ENCODE measurements around the gene RAB9A. TPM values are rescaled to one million over a fixed set of nuclear protein-coding genes. Genes with fewer than 3 reads are reported as not detected.
"Not testable (repeated sequence)": the region's sequence is repeated elsewhere in the genome, so short reads cannot be mapped to it uniquely, and the experiment has no call there.

The RAB9A gene
- total RNA-seq, 1 experiment from 2014 or later, result 35.5 TPM

DNA sequence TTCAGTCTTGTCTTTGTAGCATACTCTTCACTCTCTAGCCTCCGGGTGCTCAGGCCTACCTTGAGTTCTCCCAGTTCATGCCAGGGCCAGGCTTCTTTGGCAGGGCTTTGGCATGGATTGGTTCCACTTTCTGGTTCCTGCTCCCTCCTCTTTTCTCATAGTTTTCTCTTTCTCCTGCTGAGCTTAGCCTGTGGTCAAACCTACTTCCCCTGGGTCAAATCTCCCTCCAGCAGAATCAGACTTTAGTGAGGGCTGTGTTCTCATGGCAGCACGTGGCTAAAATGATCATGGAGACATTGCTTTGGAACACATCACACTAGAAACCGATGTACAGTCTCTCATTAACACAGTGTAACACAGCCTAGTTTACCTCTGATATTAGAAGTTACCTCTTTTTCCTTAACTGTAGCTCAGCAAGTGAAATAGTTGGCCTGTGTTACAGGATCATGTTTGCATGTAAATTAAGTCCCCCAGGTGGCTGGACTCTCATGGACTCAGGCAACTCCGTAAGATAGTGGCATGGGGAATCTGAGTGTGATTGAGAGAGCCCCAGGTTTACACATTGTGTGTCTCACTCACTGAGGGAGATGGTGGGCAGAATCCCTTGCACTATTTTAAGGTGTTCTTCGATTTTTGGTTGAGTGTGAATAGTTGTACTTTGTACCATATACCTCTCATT is 13.3 kb downstream of the RAB9A start:
- no peak for DNase-seq
- Histone ChIP-seq H3K36me3 (peaks cover 28% of the 10 kb centered on the region), H3K4me1 (no peaks in the 10 kb centered on the region), H3K4me3 (no peak overlapping the region), H3K9me3 (replicated peaks) (no peaks in the 10 kb centered on the region), H3K27me3 (no peaks in the 10 kb centered on the region), H3K27ac (no peak overlapping the region)

DNA sequence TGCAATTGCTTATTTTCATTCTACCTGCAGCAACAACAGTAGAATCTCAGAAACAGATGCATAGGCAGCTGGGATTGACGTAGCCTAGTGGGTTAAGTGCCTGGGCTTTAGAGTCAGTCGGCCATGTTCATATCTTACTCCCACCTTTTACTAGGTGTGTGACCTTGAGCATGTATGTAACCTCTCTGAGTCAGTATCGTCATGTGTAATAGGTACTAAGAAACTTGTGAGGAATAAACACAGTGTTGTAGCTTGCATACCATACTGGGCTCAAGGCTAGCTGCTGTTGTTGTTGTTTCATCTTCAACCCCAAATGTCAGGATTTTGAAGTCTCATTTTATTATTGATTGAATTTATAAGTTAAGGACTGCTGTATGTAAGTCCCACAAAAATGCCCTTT is 14.2 kb downstream of the RAB9A start:
- Histone ChIP-seq H3K27me3 (no peaks in the 10 kb centered on the region), H3K4me3 (no peak overlapping the region), H3K4me1 (no peaks in the 10 kb centered on the region), H3K36me3 (peaks cover 32% of the 10 kb centered on the region), H3K27ac (no peak overlapping the region), H3K9me3 (replicated peaks) (no peaks in the 10 kb centered on the region)
- DNase-seq, result no peak

DNA sequence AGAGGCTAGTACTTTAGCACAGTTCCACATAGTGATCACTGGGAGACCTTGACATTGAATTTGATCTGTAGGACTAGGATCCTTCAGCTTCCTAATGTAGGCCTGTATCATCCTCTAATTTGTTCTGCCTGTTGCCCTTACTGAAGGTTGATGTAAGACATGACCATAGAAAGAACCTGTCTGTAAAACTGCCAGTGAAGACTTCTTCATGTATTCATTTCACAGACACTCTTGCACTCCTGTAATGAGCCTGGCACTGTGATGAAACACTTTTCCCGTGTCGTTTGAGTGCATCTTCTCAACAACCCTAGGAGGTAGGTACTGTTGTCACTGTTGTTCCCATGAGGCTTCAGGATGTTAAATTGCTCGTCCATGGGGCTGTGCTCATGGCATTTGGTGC is 14.7 kb downstream of the RAB9A start:
- Histone ChIP-seq H3K36me3 (peaks cover 30% of the 10 kb centered on the region), H3K4me3 (no peak overlapping the region), H3K27me3 (no peaks in the 10 kb centered on the region), H3K27ac (no peak overlapping the region), H3K4me1 (no peaks in the 10 kb centered on the region), H3K9me3 (replicated peaks) (no peaks in the 10 kb centered on the region)
- DNase-seq, result no peak

DNA sequence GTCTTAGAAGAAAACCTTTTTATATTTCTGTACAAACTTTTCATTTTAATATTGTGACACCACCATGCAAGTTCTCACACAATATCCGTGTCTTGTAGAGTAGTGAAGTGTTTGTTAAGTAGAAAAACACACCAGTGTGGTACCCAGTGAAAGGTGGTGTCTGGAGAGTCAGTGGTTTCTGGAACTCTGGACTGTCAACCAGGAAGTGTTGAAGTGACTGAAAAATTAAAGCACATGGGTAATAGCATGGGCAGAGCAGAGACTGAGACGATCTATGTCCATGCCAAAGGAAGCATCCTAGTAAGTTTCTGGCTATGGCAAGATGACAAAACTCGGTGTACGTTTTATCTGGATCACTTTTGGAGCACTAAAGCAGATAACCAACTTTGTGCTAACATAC is 22.2 kb downstream of the RAB9A start:
- no peak for DNase-seq
- Histone ChIP-seq H3K9me3 (replicated peaks) (no peaks in the 10 kb centered on the region), H3K36me3 (peaks cover 64% of the 10 kb centered on the region), H3K4me1 (no peaks in the 10 kb centered on the region), H3K4me3 (no peak overlapping the region), H3K27me3 (no peaks in the 10 kb centered on the region), H3K27ac (no peak overlapping the region)

DNA sequence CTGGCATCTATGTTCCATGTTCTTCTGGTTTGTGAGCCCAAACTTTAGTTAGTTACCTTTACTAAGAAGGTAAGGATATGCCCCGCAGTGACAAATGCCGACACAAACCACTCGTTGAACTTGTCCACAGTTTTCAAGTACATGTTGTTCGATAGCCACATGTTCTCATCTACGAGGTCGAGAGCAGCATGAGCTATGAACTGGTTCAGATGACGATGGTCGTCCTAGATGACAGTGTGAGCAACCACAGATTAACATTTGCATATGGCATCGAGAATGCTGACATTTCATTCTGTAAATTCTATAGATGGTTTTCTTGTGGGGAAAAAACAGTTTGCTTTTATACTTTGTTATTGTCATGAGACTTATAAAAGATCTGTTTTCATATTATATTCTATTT is 27.5 kb downstream of the RAB9A start:
- Histone ChIP-seq H3K4me1 (peaks cover 18% of the 10 kb centered on the region), H3K27ac (no peak overlapping the region), H3K36me3 (peaks cover 56% of the 10 kb centered on the region), H3K27me3 (no peaks in the 10 kb centered on the region), H3K4me3 (no peak overlapping the region), H3K9me3 (replicated peaks) (no peaks in the 10 kb centered on the region)
- no peak for DNase-seq

DNA sequence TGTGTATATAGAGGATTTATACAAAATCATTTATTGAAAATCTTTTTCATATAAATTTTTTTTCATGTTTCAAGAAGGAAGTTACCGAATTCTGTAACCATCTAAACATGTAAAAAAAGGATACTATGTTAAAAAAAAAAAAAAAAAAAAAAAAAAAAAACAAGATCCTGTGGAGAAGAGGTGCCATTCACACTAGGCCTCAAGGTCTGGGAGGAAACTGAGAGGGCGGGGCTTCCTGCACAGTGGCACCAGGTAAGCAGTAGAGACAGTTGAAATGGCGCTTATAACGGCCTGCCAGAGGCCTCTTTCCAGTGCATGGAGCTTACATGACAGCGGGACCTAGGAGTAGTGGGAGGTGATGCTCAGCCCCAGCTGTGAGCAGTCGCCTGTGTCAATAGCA is 28.0 kb downstream of the RAB9A start:
- Histone ChIP-seq H3K4me3 (no peak overlapping the region), H3K27ac (no peak overlapping the region), H3K4me1 (peaks cover 22% of the 10 kb centered on the region), H3K36me3 (peaks cover 53% of the 10 kb centered on the region), H3K27me3 (no peaks in the 10 kb centered on the region), H3K9me3 (replicated peaks) (no peaks in the 10 kb centered on the region)
- DNase-seq, result no peak

DNA sequence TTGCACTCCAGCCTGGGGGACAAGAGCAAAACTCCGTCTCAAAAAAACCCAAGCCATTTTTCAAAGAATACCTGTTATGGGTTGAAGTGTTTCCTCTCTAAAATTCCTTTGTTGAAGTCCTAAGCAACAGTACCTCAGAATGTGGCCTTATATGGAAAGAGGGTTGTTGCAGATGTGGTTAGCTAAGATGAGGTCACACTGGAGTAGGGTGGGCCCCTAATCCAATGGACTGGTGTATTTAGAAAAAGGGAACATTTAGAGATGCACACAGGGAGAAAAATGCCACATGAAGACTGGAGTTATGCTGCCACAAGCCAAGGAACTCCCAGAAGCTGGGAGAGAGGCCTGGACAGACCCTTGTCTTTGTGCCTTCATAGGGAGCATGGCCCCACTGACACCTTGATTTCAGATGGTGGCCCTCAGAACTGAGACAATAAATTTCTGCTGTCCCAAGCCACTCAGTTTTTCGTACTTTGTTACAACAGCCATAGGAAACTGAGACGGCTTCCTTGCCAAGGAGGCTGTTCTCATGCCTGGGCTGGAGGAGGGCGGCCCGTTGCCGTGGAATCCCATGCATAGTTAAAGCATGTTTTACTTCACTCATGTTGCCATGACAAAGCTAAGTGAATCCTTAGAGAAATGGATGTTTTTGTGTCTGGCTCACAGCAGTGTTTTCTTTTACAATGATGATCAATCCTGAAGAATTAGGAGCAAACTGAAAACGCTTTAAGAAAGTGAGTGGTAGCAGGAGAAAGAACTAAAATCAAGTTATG is 29.0 kb downstream of the RAB9A start:
- Histone ChIP-seq H3K9me3 (replicated peaks) (no peaks in the 10 kb centered on the region), H3K36me3 (peaks cover 50% of the 10 kb centered on the region), H3K27ac (no peak overlapping the region), H3K4me3 (no peak overlapping the region), H3K4me1 (peaks cover 23% of the 10 kb centered on the region), H3K27me3 (no peaks in the 10 kb centered on the region)
- DNase-seq, result no peak

DNA sequence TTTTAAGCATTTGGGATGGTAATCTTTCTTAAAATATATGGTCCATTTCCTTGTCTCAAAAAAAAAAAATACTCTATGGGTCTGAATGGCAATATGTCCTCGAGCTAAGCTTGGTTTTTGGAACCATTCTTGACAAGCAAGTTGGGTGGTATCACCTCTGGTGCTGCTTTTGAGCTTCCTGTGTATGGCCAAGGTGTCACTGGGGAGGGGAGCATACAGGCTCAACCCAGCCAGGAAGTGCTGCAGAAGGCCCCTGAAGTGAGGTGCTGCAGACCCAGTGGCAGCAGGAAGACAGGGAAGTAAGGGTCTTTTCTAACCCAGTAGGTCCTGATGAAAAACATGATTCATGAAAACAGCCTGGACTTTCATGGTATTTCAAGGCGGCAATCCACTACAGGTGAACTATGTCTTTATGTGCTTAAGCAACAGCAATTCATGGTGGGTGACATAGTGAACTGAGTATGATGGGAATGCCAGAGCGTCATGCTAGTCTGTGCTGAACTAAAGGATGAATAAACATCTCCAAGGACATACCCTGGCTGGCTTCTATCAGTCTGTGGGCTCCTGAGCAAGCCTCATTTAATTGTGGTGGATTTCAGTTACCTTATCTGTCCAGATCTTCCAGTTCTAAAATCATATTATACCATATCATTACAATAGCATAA is 30.4 kb downstream of the RAB9A start:
- Histone ChIP-seq H3K27me3 (no peaks in the 10 kb centered on the region), H3K27ac (no peak overlapping the region), H3K4me1 (peaks cover 23% of the 10 kb centered on the region), H3K4me3 (no peak overlapping the region), H3K9me3 (replicated peaks) (no peaks in the 10 kb centered on the region), H3K36me3 (peaks cover 43% of the 10 kb centered on the region)
- DNase-seq, result no peak

DNA sequence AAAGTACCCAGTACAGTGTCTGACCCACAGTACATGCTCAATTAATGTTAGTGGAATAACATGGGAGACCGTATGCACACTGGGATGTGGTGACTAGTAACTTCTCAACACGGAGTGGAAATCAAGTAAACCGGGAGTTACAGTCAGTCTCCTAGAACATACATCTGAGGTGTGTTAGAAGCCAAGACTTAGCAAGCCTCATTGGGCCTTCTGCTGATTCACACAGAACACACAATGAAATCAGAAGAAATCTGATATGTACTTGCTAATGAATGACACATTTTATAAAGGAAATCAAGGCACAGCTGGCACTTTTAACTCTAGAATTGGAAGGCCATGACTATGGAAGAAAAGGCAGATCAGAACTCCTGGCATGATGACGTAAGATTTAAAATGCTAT is 32.4 kb downstream of the RAB9A start:
- Histone ChIP-seq H3K4me3 (peak overlapping the region; percentile 16), H3K36me3 (peaks cover 24% of the 10 kb centered on the region), H3K27me3 (no peaks in the 10 kb centered on the region), H3K9me3 (replicated peaks) (no peaks in the 10 kb centered on the region; the same call in 1 of the 2 replicates), H3K27ac (peak overlapping the region; percentile 97), H3K4me1 (peaks cover 23% of the 10 kb centered on the region)
- DNase-seq, result no peak

DNA sequence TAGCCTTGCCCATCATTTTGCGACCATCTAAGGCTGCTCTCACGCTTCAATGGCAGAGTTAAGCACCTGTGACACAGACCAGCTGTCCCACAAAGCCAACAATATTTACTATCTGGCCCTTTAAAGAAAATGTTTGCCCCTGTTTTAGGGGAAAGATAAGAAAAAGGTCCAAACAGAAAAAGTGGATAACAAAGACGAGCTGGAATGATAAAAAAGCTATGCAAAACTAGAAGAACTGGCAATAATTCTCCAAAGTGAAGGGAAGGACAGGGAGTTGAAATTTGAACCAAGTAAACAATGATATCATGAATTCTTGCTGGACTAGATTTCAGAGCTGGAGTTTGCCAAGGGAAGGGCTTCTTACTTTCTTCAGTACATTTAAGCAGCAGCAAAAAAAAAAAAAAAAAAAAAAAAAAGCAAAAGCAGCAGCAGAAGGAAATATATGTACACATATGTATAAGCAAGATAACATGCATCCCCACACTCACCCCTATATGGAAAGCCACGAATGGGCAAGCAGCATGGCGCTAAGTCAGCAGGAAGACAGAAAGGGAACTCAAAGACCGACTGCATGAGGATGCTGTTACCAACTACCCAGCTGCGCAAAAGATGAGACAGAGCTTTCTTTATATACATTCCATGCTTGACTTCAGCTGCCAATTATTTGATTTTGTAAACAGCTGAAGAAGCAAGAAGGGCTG is 33.0 kb downstream of the RAB9A start:
- H3K27me3 ChIP-seq, result no peaks in the 10 kb centered on the region
- H3K27ac ChIP-seq, result peak overlapping the region; percentile 97
- peak overlapping the region; percentile 24 for H3K4me3 ChIP-seq
- no peaks in the 10 kb centered on the region; the same call in 1 of the 2 replicates for H3K9me3 ChIP-seq (replicated peaks)
- peak; percentile 83 to 97 for DNase-seq
- H3K36me3 ChIP-seq, result peaks cover 22% of the 10 kb centered on the region
- peaks cover 23% of the 10 kb centered on the region for H3K4me1 ChIP-seq

DNA sequence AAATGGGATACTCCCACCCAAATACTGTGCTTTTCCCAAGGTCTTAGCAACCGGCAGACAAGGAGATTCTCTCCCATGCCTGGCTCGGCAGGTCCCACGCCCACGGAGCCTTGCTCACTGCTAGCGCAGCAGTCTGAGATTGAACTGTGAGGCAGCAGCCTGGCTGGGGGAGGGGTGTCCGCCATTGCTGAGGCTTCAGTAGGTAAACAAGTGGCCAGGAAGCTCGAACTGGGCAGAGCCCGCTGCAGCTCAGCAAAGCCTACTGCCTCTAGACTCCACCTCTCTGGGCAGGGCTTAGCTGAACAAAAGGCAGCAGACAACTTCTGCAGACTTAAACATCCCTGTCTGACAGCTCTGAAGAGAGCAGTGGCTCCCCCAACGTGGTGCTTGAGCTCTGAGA is 36.0 kb downstream of the RAB9A start:
- H3K4me3 ChIP-seq; H3K9me3 ChIP-seq (replicated peaks); H3K27ac ChIP-seq; H3K27me3 ChIP-seq; DNase-seq: not testable (repeated sequence)
- peaks cover 20% of the 10 kb centered on the region for H3K4me1 ChIP-seq
- H3K36me3 ChIP-seq, result peaks cover 15% of the 10 kb centered on the region

DNA sequence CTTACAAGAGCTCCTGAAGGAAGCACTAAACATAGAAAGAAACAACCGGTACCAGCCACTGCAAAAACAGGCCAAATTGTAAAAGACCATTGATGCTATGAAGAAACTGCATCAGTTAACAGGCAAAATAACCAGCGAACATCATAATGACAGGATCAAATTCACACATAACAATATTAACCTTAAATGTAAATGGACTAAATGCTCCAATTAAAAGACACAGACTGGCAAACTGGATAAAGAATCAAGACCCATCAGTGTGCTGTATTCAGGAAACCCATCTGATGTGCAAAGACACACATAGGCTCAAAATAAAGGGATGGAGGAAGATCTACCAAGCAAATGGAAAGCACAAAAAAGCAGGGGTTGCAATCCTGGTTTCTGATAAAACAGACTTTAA is 37.7 kb downstream of the RAB9A start:
- not testable (repeated sequence) for H3K27me3 ChIP-seq; DNase-seq; H3K9me3 ChIP-seq (replicated peaks); H3K27ac ChIP-seq; H3K4me1 ChIP-seq; H3K4me3 ChIP-seq
- peaks cover 15% of the 10 kb centered on the region for H3K36me3 ChIP-seq

DNA sequence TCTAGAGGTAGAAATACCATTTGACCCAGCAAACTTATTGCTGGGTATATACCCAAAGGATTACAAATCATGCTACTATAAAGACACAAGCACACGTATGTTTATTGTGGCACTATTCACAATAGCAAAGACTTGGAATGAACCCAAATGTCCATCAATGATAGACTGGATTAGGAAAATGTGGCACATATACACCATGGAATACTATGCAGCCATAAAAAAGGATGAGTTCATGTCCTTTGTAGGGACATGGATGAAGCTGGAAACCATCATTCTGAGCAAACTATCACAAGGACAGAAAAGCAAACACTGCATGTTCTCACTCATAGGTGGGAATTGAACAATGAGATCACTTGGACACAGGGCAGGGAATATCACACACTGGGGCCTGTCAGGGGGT is 41.6 kb downstream of the RAB9A start:
- DNase-seq, result not testable (repeated sequence)
- H3K36me3 ChIP-seq, result peaks cover 13% of the 10 kb centered on the region

DNA sequence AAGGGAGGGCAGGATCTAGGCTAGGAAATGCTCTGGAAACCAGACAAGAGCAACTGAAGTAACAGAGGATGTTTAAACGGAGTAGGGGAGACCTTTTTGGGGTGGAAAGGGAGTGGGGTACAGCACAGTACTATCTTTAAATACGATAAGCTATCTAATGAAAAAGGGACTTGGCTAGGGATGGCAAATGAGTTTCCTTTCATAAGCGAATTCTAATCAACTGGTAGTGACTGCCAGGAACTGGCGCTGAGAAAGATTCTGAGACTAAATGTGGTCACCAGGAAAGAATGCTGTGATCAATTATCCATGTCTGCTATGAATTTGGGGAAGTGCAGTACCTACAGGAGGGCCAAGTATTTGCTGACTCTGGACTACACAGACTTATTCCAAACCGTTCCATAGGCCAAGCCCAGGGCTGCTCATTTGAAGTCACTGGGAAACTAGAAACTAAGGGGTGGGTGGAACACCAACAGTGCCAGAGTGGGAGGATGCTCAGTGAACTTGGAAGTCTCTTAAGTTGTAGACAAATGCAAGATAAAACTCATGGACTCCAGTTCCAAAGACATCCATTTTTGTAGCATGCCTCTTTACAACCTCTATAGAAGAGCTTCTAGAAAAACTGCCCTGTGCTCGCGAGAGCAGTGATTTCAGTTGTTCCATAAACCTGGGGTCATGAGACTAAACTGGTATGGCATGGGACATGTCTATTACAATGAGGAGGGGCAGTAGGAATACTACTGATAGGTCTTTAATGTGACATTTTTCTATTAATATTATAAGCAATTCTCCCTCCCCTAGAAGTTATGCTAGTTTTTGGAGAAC is 43.5 kb downstream of the RAB9A start:
- no peak overlapping the region for H3K27ac ChIP-seq
- H3K27me3 ChIP-seq, result no peaks in the 10 kb centered on the region
- H3K9me3 ChIP-seq (replicated peaks), result peaks cover 3% of the 10 kb centered on the region
- H3K36me3 ChIP-seq, result peaks cover 10% of the 10 kb centered on the region
- H3K4me1 ChIP-seq, result peaks cover 7% of the 10 kb centered on the region; the same call in 1 of the 2 replicates
- no peak for DNase-seq
- H3K4me3 ChIP-seq, result no peak overlapping the region

More for the DNA sequence above, 41.6 kb downstream of the RAB9A start:
- H3K9me3 ChIP-seq (replicated peaks); H3K4me1 ChIP-seq; H3K27ac ChIP-seq; H3K4me3 ChIP-seq; H3K27me3 ChIP-seq: not testable (repeated sequence)

Measured in SJCRH30 (cell line).